ELR (cell line): ENCODE results near the gene USH2A.
A peak's percentile ranks its signal among the peaks of the same experiment; 100 is the strongest.

Source experiments
- DNase-seq: peaks from one replicate; pipeline ENCODE4 v3.0.0-alpha.2; 2015; ENCODE audit warnings: low read depth

The USH2A gene

DNA sequence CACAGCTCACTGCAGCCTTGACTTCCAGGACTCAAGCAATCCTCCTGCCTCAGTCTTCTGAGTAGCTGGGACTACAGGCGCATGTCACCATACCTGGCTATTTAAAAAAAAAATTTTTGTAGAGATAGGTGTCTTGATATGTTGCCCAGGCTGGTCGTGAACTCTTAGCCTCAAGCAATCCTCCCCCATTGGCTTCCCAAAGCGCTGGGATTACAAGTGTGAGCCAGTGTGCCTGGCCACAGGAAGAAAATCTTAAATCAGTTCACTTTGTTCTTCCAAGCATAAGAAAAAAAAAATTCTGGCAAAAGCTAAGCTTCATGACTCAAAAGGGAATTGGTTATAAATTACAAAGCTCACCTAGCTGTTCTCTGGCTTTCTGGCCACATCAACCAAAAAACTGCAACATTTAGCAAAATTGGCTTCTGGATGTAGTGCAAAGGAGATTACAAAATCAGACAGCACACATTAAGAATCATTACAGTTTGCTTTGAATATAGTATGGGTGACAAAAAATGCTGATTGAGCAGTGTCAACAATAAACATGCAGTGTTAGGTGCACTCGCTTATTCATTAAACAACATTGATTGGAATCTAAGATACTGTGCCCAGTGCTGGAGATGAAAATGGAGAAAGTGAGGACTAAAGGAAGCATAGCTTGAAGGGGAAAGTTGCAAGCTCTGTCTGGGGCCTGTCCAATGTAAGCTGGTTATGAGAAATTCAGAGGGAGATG, 779.5 kb downstream of the USH2A start:
- DNase-seq, result no peak

- DNase-seq, result no peak
Measured at GRCh38 chr1:215640429-215641148, 782.7 kb downstream of the USH2A start.

GRCh38 chr1:215637041-215637573, 786.1 kb downstream of the USH2A start:
- DNase-seq, result peak; percentile 8

DNA sequence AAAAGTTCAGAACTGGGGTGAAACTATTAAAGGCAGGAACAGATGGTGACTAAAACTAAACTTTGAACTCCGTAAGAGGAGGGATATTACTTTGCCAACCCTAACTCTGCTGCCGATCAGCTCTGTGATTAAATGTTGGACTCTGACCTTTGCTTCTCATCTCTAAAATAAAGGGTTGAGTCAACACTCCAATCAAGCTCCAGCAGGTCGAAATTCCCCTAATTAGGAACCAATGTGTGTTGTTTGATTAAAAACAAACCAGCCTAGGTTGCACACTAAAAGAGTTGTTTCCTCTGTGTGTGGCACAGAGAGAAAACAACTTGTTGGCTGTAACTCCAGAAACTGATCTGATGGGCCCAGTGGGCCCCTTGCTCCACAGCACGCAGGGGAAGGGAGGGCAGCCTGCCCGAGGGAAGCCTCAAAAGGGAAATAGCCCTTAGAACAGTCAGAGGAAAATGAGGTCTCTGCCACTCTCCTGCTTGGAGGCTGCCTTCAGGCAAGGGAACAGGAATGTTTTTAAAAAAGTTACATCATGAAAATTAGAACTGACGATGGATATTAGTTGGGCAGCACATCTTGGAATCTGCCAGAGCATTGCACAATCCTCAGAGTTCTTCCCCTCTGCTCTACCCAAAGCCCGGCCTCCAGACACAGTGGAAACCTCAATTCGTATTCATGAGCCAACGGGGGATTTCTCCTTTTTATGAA, 786.8 kb downstream of the USH2A start:
- DNase-seq, result peak; percentile 5

DNA sequence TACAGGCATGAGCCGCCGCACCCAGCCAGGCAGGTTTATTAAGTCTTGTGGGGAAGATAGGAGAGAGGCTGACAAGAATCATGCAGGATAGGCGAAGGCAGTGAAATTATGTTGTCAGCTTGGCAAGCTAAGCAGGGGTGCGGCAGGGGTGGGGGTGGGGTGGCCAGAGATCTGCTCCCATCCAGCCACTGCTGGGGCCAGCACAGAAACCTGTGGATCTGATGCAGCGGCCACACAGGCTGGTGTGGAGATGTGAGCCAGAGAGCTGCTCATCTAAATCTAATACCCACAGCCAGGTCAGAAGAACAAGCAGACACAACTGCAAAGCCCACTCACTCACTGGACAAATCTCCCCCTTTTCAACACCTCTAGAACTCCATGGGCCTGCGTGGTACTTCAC, 787.4 kb downstream of the USH2A start:
- no peak for DNase-seq

DNA sequence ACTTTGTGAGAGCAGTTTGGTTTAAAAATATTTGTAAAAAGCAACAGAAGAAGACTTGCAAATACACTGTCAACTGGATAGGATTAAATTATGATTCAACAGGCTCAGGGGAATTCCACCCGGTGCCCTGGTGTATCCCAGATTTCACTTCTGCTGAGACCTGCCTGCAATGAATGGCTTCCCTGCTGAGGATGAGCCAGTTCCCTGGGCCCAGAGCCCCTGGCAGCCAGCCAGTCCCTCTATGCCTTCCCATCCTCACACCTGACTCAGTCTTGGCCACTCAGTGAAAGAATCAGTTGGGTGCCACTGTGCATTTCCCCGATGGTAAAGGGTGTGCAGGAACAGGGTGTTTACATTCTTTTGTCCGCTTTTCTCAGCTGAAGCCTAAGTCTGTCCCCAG, 791.8 kb downstream of the USH2A start:
- DNase-seq, result peak; percentile 46

GRCh38 chr1:215631040-215631439, 792.2 kb downstream of the USH2A start:
- DNase-seq, result no peak

DNA sequence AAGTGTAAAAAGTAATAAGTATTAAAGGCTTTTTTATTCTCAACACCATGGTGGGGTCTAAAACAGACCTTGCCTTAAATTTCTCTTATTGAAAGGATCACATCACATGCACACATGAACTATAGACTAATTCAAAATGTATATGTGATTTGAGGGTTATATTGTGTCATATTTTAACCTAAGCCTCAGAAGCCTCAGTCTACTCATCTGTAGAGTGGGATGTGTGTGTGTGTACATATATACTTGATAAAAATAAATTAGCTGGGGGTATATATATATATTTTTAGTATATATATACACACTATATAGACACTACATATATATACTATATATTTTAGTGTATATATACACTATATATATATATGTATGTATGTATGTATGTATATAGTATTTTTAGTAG, 797.3 kb downstream of the USH2A start:
- DNase-seq, result no peak

- DNase-seq, result no peak
Measured at GRCh38 chr1:215623162-215623561, 800.1 kb downstream of the USH2A start.

DNA sequence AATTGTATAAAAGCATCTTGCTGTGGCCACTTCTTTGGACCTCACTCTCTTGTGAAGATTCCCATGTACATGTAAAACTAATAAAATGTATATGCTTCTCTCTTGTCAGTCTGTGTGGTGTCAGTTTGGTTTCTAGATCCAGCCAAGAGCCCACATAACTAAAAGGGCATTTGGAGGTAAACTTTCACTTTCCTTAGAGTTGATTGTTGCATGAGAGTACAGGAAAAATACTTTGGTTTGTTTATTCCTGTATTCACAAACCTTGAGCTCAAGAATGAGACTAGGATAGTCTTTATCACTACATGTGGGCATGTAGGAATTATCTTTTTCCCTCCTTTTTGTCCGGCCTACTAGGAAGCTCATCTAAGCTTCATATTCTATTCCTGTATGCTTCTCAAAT, 805.3 kb downstream of the USH2A start:
- DNase-seq, result no peak

- no peak for DNase-seq
Measured at GRCh38 chr1:215612391-215612790, 810.9 kb downstream of the USH2A start.

DNA sequence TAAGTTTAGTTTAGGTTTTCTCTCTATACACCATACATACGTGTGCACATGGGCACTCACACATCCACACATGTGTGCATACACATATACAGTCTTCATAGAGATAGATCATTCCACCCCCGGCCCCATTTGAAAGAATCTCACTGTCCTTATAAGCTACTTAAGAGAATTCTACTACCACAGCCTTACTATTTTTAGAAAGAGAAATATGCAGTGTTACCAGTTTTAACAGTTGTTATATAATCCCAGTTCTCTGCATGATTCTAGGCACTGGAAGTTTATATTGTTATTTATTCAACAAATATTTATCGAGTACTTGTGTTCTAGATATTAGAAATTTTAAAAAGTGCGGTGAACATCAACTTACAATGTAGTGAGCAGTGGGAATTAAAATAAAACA, 814.6 kb downstream of the USH2A start:
- DNase-seq, result no peak

GRCh38 chr1:215607412-215607811, 815.8 kb downstream of the USH2A start:
- no peak for DNase-seq

GRCh38 chr1:215606564-215607168, 816.6 kb downstream of the USH2A start:
- peak; percentile 64 for DNase-seq

DNA sequence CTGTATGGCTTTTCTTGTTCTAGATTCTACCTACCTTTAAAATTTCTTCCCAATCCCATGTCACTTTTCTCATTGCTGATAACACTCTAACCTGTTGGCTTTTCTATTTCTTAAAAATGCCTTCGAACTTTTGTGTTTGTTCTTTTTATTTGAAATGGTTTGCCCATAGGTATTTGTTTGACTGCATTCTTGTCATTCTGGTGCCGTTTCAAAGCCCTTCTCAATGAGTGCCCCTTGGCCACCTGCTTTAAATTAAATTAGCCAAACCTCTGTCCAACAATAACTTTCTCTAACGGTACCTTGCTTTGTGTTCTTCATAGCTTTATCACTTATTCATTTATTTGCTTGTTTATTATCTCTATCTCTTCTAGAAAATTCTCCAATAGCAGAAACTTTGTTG, 817.2 kb downstream of the USH2A start:
- DNase-seq, result no peak

- DNase-seq, result no peak
Measured at GRCh38 chr1:215605011-215605621, 818.1 kb downstream of the USH2A start.

DNA sequence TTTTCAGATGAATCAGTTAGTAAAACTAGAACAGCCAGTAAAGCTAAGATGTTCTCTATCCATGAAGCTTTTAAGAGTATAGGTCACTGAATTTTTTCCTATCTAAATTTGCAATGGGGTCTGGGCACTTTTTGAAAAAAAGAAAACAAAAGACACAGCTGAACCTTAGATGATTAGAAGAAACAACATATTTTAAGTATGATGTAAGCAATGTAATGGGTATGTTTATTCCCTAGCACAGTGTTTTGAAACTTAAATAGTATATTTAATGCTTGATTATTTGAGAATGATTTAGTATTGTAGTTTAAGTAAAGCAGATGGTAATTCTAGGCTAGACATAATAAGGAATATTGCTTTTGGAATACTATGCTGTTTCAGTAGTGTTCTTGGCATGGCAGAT, 819.9 kb downstream of the USH2A start:
- DNase-seq, result no peak

- no peak for DNase-seq
Measured at GRCh38 chr1:215601276-215601675, 822.0 kb downstream of the USH2A start.

- DNase-seq, result no peak
Measured at GRCh38 chr1:215600867-215601266, 822.4 kb downstream of the USH2A start.

- no peak for DNase-seq
Measured at GRCh38 chr1:215600258-215600792, 822.9 kb downstream of the USH2A start.

DNA sequence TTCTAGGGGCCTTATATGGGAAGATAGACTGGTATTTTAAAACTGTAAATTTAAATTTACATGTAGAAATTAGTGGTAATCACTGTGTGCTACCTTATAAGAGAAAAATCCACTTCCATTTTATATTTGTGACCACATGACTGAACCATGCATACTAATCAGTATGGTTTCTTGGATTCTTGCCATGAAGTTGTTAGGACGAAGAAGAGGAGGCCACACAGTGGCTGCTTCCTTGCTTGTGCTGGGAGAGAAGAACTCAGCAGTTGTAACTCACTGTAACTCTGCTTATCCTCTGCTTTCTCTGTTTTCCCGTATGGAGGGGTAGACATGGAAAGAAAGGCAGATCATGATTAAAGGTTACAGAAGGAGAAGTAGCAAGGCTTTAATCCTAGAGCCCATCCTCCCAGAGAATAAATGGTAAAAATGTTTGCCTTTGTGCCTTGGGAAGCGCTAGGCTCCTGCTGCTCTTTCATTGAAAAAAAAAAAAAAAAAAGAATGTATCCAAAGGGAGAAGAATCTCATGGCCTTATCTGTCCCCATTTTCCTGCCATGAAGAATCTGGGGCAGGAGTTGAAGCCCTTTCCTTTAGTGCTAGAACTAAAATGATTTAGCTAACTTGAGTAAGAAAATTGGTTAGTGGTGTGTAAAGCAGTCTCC, 823.7 kb downstream of the USH2A start:
- peak; percentile 66 for DNase-seq
